A549 (cell line): ENCODE data around the gene PPIP5K2. TPM values are rescaled to one million over a fixed set of nuclear protein-coding genes. Genes with fewer than 3 reads are reported as not detected.

Experiments used
- ATAC-seq, 2 experiments: fragments of 200-7000 bp in 1 of 2; fragments of >200 bp in 1 of 2; cut with Nextera tagmentation in 1 of 2; cut with Tn5 transposase in 1 of 2; 3 replicates each; pipeline versions ENCODE4 v1.8.0 to v1.9.1; 2018 to 2020; ENCODE audit warnings: mild to moderate bottlenecking in 1 of 2, moderate library complexity in 1 of 2
- CTCF ChIA-PET: fragments of 300-600 bp; sonication (Branson Sonifier 250); formaldehyde crosslinking; extraction: SDS; loops from one replicate; lab custom pipeline; 2021; ENCODE audit warnings: antibody characterized with exemption, inconsistent platforms; lab: Yijun Ruan, JAX
- POLR2A ChIA-PET: fragments of 350-600 bp; formaldehyde crosslinking; extraction: SDS; loops from one replicate; lab custom pipeline; 2021; ENCODE audit warnings: antibody characterized with exemption, inconsistent platforms; lab: Yijun Ruan, JAX
- DNase-seq, 2 experiments: peaks; one replicate each; pipeline versions ENCODE4 v3.0.0 to v3.0.0-alpha.2; 2011 to 2016; ENCODE audit warnings: low read depth in 1 of 2, low spot score in 1 of 2
- FAIRE-seq: peaks from 2 replicates; lab custom pipeline; 2011; peaks lifted over from hg19 to GRCh38; lab: Jason Lieb, UNC
- H3K27ac ChIP-seq, 2 experiments: fragments of >200 bp; sonication (Bioruptor Twin); formaldehyde crosslinking; 3 replicates each; pipeline ENCODE4 v1.5.1; 2016 to 2017
- H3K4me1 ChIP-seq: fragments of >200 bp; sonication (Bioruptor Twin); formaldehyde crosslinking; 3 replicates; pipeline ENCODE4 v1.6.1; 2016
- H3K4me2 ChIP-seq: fragments of >200 bp; sonication (Bioruptor Twin); formaldehyde crosslinking; 3 replicates; pipeline ENCODE4 v1.6.1; 2016
- H3K4me3 ChIP-seq: fragments of >200 bp; sonication (Bioruptor Twin); formaldehyde crosslinking; 3 replicates; pipeline ENCODE4 v1.5.1; 2016
- H3K9me3 ChIP-seq: fragments of >200 bp; sonication (Bioruptor Twin); formaldehyde crosslinking; 3 replicates; pipeline ENCODE4 v1.6.1; 2016
- CHD4 ChIP-seq: fragments of 200-600 bp; sonication (generic); IDR thresholded peaks from 2 replicates; pipeline ENCODE4 v1.6.1; 2016; ENCODE audit warnings: antibody characterized with exemption, mild to moderate bottlenecking, borderline replicate concordance
- CTCF ChIP-seq: fragments of >200 bp; sonication (Bioruptor Twin); formaldehyde crosslinking; IDR thresholded peaks from 3 replicates; pipeline ENCODE4 v1.5.1; 2016
- EHMT2 ChIP-seq: fragments of 200-600 bp; sonication (generic); IDR thresholded peaks from 2 replicates; pipeline ENCODE4 v1.6.1; 2016; ENCODE audit warnings: antibody characterized with exemption, low read depth, mild to moderate bottlenecking, moderate library complexity
- ELK1 ChIP-seq: fragments of 150-350 bp; IDR thresholded peaks from 2 replicates; pipeline ENCODE4 v1.6.1; 2014; ENCODE audit warnings: low read depth, mild to moderate bottlenecking, low read length
- FOSL2 ChIP-seq, 2 experiments: fragments of 450-650 bp in 1 of 2; fragments of >200 bp in 1 of 2; sonication (Bioruptor Twin) in 1 of 2; formaldehyde crosslinking; IDR thresholded peaks; 2 replicates each; pipeline versions ENCODE4 v1.5.0 to v1.6.1; 2016 to 2020; ENCODE audit warnings: mild to moderate bottlenecking in 1 of 2, moderate library complexity in 1 of 2
- FOXS1 ChIP-seq: fragments of 250-450 bp; sonication (Bioruptor Pico); IDR thresholded peaks from 2 replicates; pipeline ENCODE4 v1.5.0; 2020; ENCODE audit warnings: mild to moderate bottlenecking, moderate library complexity
- HEYL ChIP-seq: fragments of 250-450 bp; sonication (Bioruptor Pico); IDR thresholded peaks from 2 replicates; pipeline ENCODE4 v1.8.0; 2021; ENCODE audit warnings: mild to moderate bottlenecking, moderate library complexity
- HOXB13 ChIP-seq: fragments of 250-450 bp; sonication (Bioruptor Pico); IDR thresholded peaks from 2 replicates; pipeline ENCODE4 v1.5.0; 2020; ENCODE audit warnings: low read depth, mild to moderate bottlenecking, moderate library complexity
- KDM1A ChIP-seq: fragments of 200-600 bp; sonication (generic); IDR thresholded peaks from 2 replicates; pipeline ENCODE4 v1.6.1; 2016; ENCODE audit warnings: low read depth, mild to moderate bottlenecking
- MAZ ChIP-seq: fragments of 150-350 bp; IDR thresholded peaks from 2 replicates; pipeline ENCODE4 v1.6.1; 2014; ENCODE audit warnings: antibody characterized with exemption, low read depth, low read length, borderline replicate concordance
- PHF8 ChIP-seq: fragments of 200-600 bp; sonication (generic); IDR thresholded peaks from 2 replicates; pipeline ENCODE4 v1.6.1; 2016; ENCODE audit warnings: low read depth, mild to moderate bottlenecking, antibody characterized with exemption, moderate library complexity, borderline replicate concordance
- POLR2A ChIP-seq: IDR thresholded peaks from 2 replicates; pipeline ENCODE4 v1.6.1; 2012; ENCODE audit warnings: mild to moderate bottlenecking, low read length
- RAD21 ChIP-seq, 2 experiments: fragments of >200 bp in 1 of 2; sonication (Bioruptor Twin) in 1 of 2; formaldehyde crosslinking in 1 of 2; IDR thresholded peaks in 1 of 2; conservative IDR thresholded peaks in 1 of 2; 2 replicates in 1 of 2; 3 replicates in 1 of 2; pipeline ENCODE4 v1.6.1; 2012 to 2018; ENCODE audit warnings: inconsistent platforms in 1 of 2
- REST ChIP-seq: fragments of 200-600 bp; sonication (generic); IDR thresholded peaks from 2 replicates; pipeline ENCODE4 v1.6.1; 2016; ENCODE audit warnings: antibody characterized with exemption, mild to moderate bottlenecking, moderate library complexity
- SMC3 ChIP-seq: fragments of >200 bp; sonication (Bioruptor Twin); formaldehyde crosslinking; IDR thresholded peaks from 3 replicates; pipeline ENCODE4 v1.6.1; 2018; ENCODE audit warnings: inconsistent platforms
- TP53 ChIP-seq: fragments of 250-450 bp; sonication (Bioruptor Pico); IDR thresholded peaks from 2 replicates; pipeline ENCODE4 v1.5.0; 2021; ENCODE audit warnings: mild to moderate bottlenecking, moderate library complexity
- ZNF302 ChIP-seq: fragments of 250-450 bp; sonication (Bioruptor Pico); IDR thresholded peaks from 2 replicates; pipeline ENCODE4 v1.9.0; 2021; ENCODE audit warnings: inconsistent platforms, mild to moderate bottlenecking, moderate library complexity
- ZSCAN20 ChIP-seq: fragments of 250-450 bp; sonication (Bioruptor Pico); IDR thresholded peaks from 2 replicates; pipeline ENCODE4 v1.8.0; 2022; ENCODE audit warnings: mild to moderate bottlenecking, moderate library complexity
- WGBS: methylation state at CpG from one replicate; pipeline ENCODE4 v1.1.6; 2017; ENCODE audit errors: missing lambda C conversion rate; 5-methylcytosine and 5-hydroxymethylcytosine counted together
- polyA plus RNA-seq, 4 experiments: library from polyadenylated mRNA; depleted of rRNA in 3 of 4; stranded (reverse); fragments of >200 nt; fragmentation: RNase III in 1 of 4; extraction: RNeasy Plus Mini Kit Qiagen cat#74134 plus additional on column Dnase treatment in 1 of 4; gene quantifications; 2 replicates in 3 of 4; 3 replicates in 1 of 4; pipeline ENCODE4 v1.2.3, GENCODE V29; 2011 to 2017

PPIP5K2 gene
- polyA plus RNA-seq, 2 of the 4 experiments (the other 2 are of a cell fraction), result 21.9 to 61.7 TPM

DNA sequence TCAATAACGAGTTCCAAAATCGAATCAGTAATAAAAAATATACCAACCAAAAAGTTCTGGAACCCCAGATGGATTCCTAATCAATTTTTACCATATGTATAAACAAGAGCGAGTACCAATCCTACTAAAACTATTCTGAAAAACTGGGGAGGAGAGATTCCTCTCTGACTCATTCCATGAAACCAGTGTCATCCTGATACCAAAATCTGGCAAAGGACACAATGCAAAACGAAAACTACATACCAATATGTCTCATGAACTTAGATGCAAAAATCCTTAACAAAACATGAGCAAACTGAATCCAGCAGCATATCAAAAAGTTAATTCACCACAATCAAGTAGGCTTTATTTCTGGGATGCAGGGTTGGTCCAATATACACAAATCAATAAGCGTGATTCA is 108.0 kb downstream of the PPIP5K2 start:
- no peak overlapping the region for H3K4me2 ChIP-seq
- TF ChIP-seq RAD21 (conservative IDR thresholded peaks at IDR 0.05 in 1 of 2, IDR thresholded peaks at IDR 0.05 in 1 of 2) (no peak), ZSCAN20 (CRISPR knock-in tag) (no peak), CHD4 (no peak), MAZ (no peak), PHF8 (no peak), FOXS1 (CRISPR knock-in tag) (no peak), FOSL2 (IDR thresholded peaks at IDR 0.05) (no peak), FOSL2 (CRISPR knock-in tag; IDR thresholded peaks at IDR 0.05) (no peak), POLR2A (no peak), TP53 (no peak), CTCF (no peak), ELK1 (no peak)
- POLR2A ChIA-PET, result no interaction called here
- H3K4me3 ChIP-seq, result no peak overlapping the region
- CTCF ChIA-PET, result no interaction called here
- DNase-seq (no peak), ATAC-seq (no peak), FAIRE-seq (no peak)
- 0 out of 3 replicates have a peak, but pooled peaks cover 2% of the 10 kb centered on the region for H3K9me3 ChIP-seq
- no peaks in the 10 kb centered on the region for H3K4me1 ChIP-seq
- WGBS, result 29% methylated on average over 5 of the region's 5 CpGs
- H3K27ac ChIP-seq, result no peak overlapping the region

GRCh38 chr5:103228588-103228987 is 108.5 kb downstream of the PPIP5K2 start:
- Histone ChIP-seq H3K4me2 (no peak overlapping the region), H3K27ac (no peak overlapping the region), H3K4me3 (no peak overlapping the region), H3K9me3 (0 out of 3 replicates have a peak, but pooled peaks cover 2% of the 10 kb centered on the region), H3K4me1 (no peaks in the 10 kb centered on the region)
- ATAC-seq, result no peak
- TF ChIP-seq ELK1, result no peak
- TF ChIP-seq ZNF302, result no peak
- TF ChIP-seq SMC3, result no peak
- no peak for TF ChIP-seq HOXB13 (CRISPR knock-in tag)
- no peak for TF ChIP-seq KDM1A
- TF ChIP-seq REST, result no peak
- TF ChIP-seq EHMT2, result no peak
- no peak for TF ChIP-seq HEYL (CRISPR knock-in tag)
- no peak for FAIRE-seq
- no peak for DNase-seq
- ChIA-PET CTCF (no interaction called here), POLR2A (no interaction called here)
- WGBS, result 6% methylated on average over 1 of the region's 1 CpG
